Right lobe of liver (tissue), 6 donors: ENCODE measurements around the gene DNAJC15. TPM values are rescaled to one million over a fixed set of nuclear protein-coding genes. Genes with fewer than 3 reads are reported as not detected.

Source experiments
- ATAC-seq, 4 donors: fragments of 200-7000 bp; cut with Tn5 transposase; one replicate each; pipeline ENCODE4 v1.9.1; 2020; ENCODE audit warnings: mild to moderate bottlenecking in 4 of 4, moderate library complexity in 4 of 4
- DNase-seq, 3 donors: peaks; one replicate each; pipeline ENCODE4 v3.0.0-alpha.2; 2020
- H3K27ac ChIP-seq, 3 donors: fragments of 200-600 bp; one replicate each; pipeline ENCODE4 v1.8.0; 2022
- H3K27me3 ChIP-seq, 2 donors: fragments of 200-600 bp; one replicate each; pipeline ENCODE4 v1.8.0; 2022
- H3K36me3 ChIP-seq, 4 donors: fragments of 200-600 bp; sonication (generic) in 1 of 4; one replicate each; pipeline versions ENCODE4 v1.5.1 to v1.8.0; 2017 to 2022; ENCODE audit warnings: control low read depth in 1 of 4
- H3K4me1 ChIP-seq, 4 donors: fragments of 200-600 bp; sonication (generic) in 1 of 4; one replicate each; pipeline versions ENCODE4 v1.5.1 to v1.8.0; 2017 to 2022; ENCODE audit warnings: control low read depth in 1 of 4
- H3K4me3 ChIP-seq, 3 donors: fragments of 200-600 bp; one replicate each; pipeline ENCODE4 v1.8.0; 2022
- H3K9me3 ChIP-seq, 4 donors: fragments of 200-600 bp; sonication (generic) in 1 of 4; one replicate each; pipeline versions ENCODE4 v1.5.1 to v1.8.0; 2017 to 2022; ENCODE audit warnings: control low read depth in 1 of 4
- CTCF ChIP-seq, 4 donors: fragments of 200-600 bp in 3 of 4; fragments of 450-650 bp in 1 of 4; IDR thresholded peaks; one replicate each; pipeline versions ENCODE4 v1.5.1 to v1.8.0; 2016 to 2022; ENCODE audit warnings: antibody characterized with exemption in 4 of 4, mild to moderate bottlenecking in 2 of 4
- POLR2A ChIP-seq: fragments of 450-650 bp; IDR thresholded peaks from one replicate; pipeline ENCODE4 v1.6.1; 2017; ENCODE audit warnings: antibody characterized with exemption, mild to moderate bottlenecking
- WGBS: methylation state at CpG from one replicate; pipeline ENCODE4 v1.1.6; 2018; ENCODE audit warnings: low coverage, low lambda C conversion rate; ENCODE audit not compliant: insufficient coverage; ENCODE audit errors: missing lambda C conversion rate; 5-methylcytosine and 5-hydroxymethylcytosine counted together
- intact Hi-C, 2 donors: fragments of 100-400 bp; cut with DNase I; formaldehyde crosslinking; loops; one replicate each; pipeline versions ENCODE4 v1.11.2 to v1.14.1; 2022
- total RNA-seq, 6 experiments: library from RNA; depleted of rRNA in 2 of 6; stranded (reverse); fragments of >200 nt in 2 of 6; fragmentation: NEBNext Ultra II Directional in 3 of 6; extraction: Animal tissue kit (Norgen Biotek cat#: 25700) in 3 of 6; gene quantifications; one replicate each; pipeline versions ENCODE4 v1.1.0 to v1.2.4, GENCODE V29; 2016 to 2023
- donor health status: DM: no; HTN: yes; CAD: no.
- donor health status: DM: no; HTN: no; CAD: no.
- donor health status: DM: no; HTN: no; CAD: no.
- donor health status: DM: no; HTN: yes; CAD: no.
- donor health status: DM: no; HTN: yes; CAD: no.

Gene DNAJC15
- total RNA-seq, 6 experiments from 2014 or later = 4.1 to 9.4 (median 6.9) TPM

DNA sequence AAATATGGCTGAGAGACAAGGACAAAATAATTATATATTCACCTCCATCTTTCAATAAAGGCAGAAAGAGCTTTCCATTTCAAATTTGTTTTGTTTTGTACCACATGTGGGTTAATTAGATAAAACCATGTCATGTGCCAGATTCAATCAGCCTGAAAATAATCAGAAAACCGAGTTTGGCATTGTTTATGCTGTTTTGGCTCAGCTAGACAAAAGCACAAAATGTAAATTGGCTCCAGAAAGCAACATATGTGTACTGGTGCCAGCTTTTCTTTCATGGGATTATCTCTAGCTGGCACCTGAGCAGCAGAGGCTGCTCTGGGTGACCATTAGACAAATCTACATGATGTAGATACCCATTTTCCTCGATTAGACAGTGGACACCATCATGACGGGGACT, 9.2 kb upstream of the DNAJC15 start:
- Histone ChIP-seq H3K9me3 (no peaks in the 10 kb centered on the region), H3K4me3 (no peak overlapping the region), H3K36me3 (no peaks in the 10 kb centered on the region), H3K4me1 (no peaks in the 10 kb centered on the region), H3K27ac (no peak overlapping the region), H3K27me3 (no peaks in the 10 kb centered on the region)
- intact Hi-C loops = no loop called here
- TF ChIP-seq CTCF (IDR thresholded peaks at IDR 0.05) (no peak), POLR2A (no peak)
- WGBS = 61% methylated on average over 3 of the region's 3 CpGs
- no peak for DNase-seq
- ATAC-seq = no peak

DNA sequence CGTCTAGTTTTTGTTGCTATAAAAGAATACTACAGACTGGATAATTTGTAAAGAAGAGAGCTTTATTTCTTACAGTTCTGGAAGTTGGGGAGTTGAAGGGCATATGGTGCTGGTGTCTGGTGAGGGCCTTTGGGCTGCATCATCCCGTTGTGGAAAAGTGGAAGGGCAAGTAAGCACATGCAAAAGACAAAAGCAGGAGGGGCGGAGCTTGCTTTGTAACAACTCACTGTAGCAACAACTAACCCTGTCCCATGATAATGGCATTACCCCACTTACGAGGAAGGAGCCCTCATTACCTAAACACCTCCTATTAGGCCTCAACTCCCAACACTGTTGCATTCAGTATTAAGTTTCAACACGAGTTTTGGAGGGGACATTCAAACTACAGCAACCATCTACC, 7.2 kb upstream of the DNAJC15 start:
- WGBS = 65% methylated on average over 4 of the region's 5 CpGs

DNA sequence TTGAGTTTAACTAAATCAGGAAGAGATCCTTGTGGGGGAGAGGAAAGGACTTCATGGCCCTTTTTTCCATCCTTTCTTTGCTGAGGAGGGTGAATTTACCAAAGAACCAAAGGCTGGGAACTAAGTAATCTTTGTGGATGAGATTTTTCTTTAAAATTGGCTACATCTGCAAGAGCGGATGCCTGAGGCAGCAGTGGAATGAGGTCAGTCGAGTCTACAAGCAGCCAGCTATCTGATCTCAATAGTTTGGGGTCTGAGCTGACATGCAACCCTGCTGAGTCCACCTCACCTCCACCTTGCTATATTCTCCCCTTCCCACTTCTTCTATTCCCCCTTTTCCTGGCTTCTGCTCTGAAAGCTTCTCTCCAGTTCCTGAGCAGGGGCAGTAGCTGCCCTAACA, 3.6 kb upstream of the DNAJC15 start:
- Histone ChIP-seq H3K4me1 (no peaks in the 10 kb centered on the region), H3K9me3 (no peaks in the 10 kb centered on the region), H3K27ac (no peak overlapping the region), H3K4me3 (no peak overlapping the region), H3K36me3 (no peaks in the 10 kb centered on the region), H3K27me3 (no peaks in the 10 kb centered on the region)
- TF ChIP-seq POLR2A (no peak), CTCF (IDR thresholded peaks at IDR 0.05) (no peak)
- intact Hi-C loops = no loop called here
- 57% methylated on average over 2 of the region's 2 CpGs for WGBS
- DNase-seq (no peak), ATAC-seq (no peak)

More for the DNA sequence above, 7.2 kb upstream of the DNAJC15 start:
- Histone ChIP-seq H3K4me3 (no peak overlapping the region), H3K9me3 (no peaks in the 10 kb centered on the region), H3K36me3 (no peaks in the 10 kb centered on the region), H3K27me3 (no peaks in the 10 kb centered on the region), H3K4me1 (no peaks in the 10 kb centered on the region), H3K27ac (no peak overlapping the region)
- ATAC-seq = no peak
- TF ChIP-seq POLR2A (no peak), CTCF (IDR thresholded peaks at IDR 0.05) (no peak)
- DNase-seq = no peak
- intact Hi-C loops = no loop called here

- intact Hi-C loops = no loop called here
- 78% methylated on average over 1 of the region's 1 CpG for WGBS
- no peaks in the 10 kb centered on the region for H3K4me1 ChIP-seq
- no peaks in the 10 kb centered on the region for H3K9me3 ChIP-seq
- no peak overlapping the region for H3K27ac ChIP-seq
- TF ChIP-seq POLR2A (no peak), CTCF (IDR thresholded peaks at IDR 0.05) (no peak)
- H3K27me3 ChIP-seq = no peaks in the 10 kb centered on the region
- DNase-seq = no peak
- no peaks in the 10 kb centered on the region for H3K36me3 ChIP-seq
- H3K4me3 ChIP-seq = no peak overlapping the region
- ATAC-seq = no peak
Observed at GRCh38 chr13:43020794-43021193, 2.6 kb upstream of the DNAJC15 start.
